MG63 (cell line): ENCODE measurements around the gene SH3PXD2A. TPM values are rescaled to one million over a fixed set of nuclear protein-coding genes. Genes with fewer than 3 reads are reported as not detected.
"Not testable (repeated sequence)": the region's sequence is repeated elsewhere in the genome, so short reads cannot be mapped to it uniquely, and the experiment has no call there.

Experiments
- DNase-seq: peaks from one replicate; pipeline ENCODE4 v3.0.0-alpha.2; 2020
- H3K27me3 ChIP-seq: fragments of 250-450 bp; sonication (Bioruptor Pico); 2 replicates; pipeline ENCODE4 v1.5.1; 2020; ENCODE audit warnings: mild to moderate bottlenecking, moderate library complexity
- H3K36me3 ChIP-seq: fragments of 250-450 bp; sonication (Bioruptor Pico); 2 replicates; pipeline ENCODE4 v1.5.1; 2020; ENCODE audit warnings: mild to moderate bottlenecking, moderate library complexity
- H3K4me3 ChIP-seq: fragments of 250-450 bp; sonication (Bioruptor Pico); 2 replicates; pipeline ENCODE4 v1.5.1; 2020; ENCODE audit warnings: mild to moderate bottlenecking, moderate library complexity
- H3K9me3 ChIP-seq: fragments of 250-450 bp; sonication (Bioruptor Pico); 2 replicates; pipeline ENCODE4 v1.5.1; 2020; ENCODE audit warnings: mild to moderate bottlenecking, moderate library complexity
- total RNA-seq: library from RNA; depleted of rRNA; stranded (reverse); fragments of >200 nt; shearing (Covaris generic); gene quantifications from 2 replicates; pipeline ENCODE4 v1.2.3, GENCODE V29; 2014; ENCODE audit warnings: low replicate concordance

The SH3PXD2A gene
- total RNA-seq, 1 experiment from 2014 or later: 19.2 TPM

- peak; percentile 62 for DNase-seq
- Histone ChIP-seq H3K36me3 (no peaks in the 10 kb centered on the region), H3K27me3 (no peaks in the 10 kb centered on the region), H3K4me3 (no peak overlapping the region), H3K9me3 (peaks cover 2% of the 10 kb centered on the region; the same call in 1 of the 2 replicates)
Measured at GRCh38 chr10:103781329-103782061, 73.9 kb downstream of the SH3PXD2A start.

- DNase-seq: no peak
- Histone ChIP-seq H3K4me3 (no peak overlapping the region), H3K9me3 (peaks cover 2% of the 10 kb centered on the region; the same call in 1 of the 2 replicates), H3K36me3 (no peaks in the 10 kb centered on the region), H3K27me3 (no peaks in the 10 kb centered on the region)
Measured at GRCh38 chr10:103780242-103781149, 74.9 kb downstream of the SH3PXD2A start.

- no peak for DNase-seq
- Histone ChIP-seq H3K9me3 (peaks cover 2% of the 10 kb centered on the region), H3K27me3 (no peaks in the 10 kb centered on the region), H3K4me3 (no peak overlapping the region), H3K36me3 (no peaks in the 10 kb centered on the region)
Measured at GRCh38 chr10:103778358-103779139, 76.8 kb downstream of the SH3PXD2A start.

- peaks cover 2% of the 10 kb centered on the region for H3K9me3 ChIP-seq
- no peak overlapping the region for H3K4me3 ChIP-seq
- DNase-seq: peak; percentile 98
- no peaks in the 10 kb centered on the region for H3K27me3 ChIP-seq
- H3K36me3 ChIP-seq: no peaks in the 10 kb centered on the region
Measured at GRCh38 chr10:103776878-103777591, 78.3 kb downstream of the SH3PXD2A start.

GRCh38 chr10:103775776-103776175 lies 79.6 kb downstream of the SH3PXD2A start:
- no peak for DNase-seq
- H3K9me3 ChIP-seq: no peaks in the 10 kb centered on the region; the same call in none of the 2 replicates
- H3K27me3 ChIP-seq: no peaks in the 10 kb centered on the region
- no peak overlapping the region for H3K4me3 ChIP-seq
- no peaks in the 10 kb centered on the region for H3K36me3 ChIP-seq

GRCh38 chr10:103772846-103773245 lies 82.5 kb downstream of the SH3PXD2A start:
- H3K36me3 ChIP-seq, H3K27me3 ChIP-seq, H3K9me3 ChIP-seq, H3K4me3 ChIP-seq, DNase-seq: not testable (repeated sequence)

- H3K9me3 ChIP-seq: no peaks in the 10 kb centered on the region; the same call in 1 of the 2 replicates
- H3K36me3 ChIP-seq: no peaks in the 10 kb centered on the region
- no peaks in the 10 kb centered on the region for H3K27me3 ChIP-seq
Measured at GRCh38 chr10:103772096-103772845, 83.1 kb downstream of the SH3PXD2A start.

GRCh38 chr10:103770139-103770538 lies 85.2 kb downstream of the SH3PXD2A start:
- Histone ChIP-seq H3K9me3 (no peaks in the 10 kb centered on the region; the same call in 1 of the 2 replicates), H3K36me3 (no peaks in the 10 kb centered on the region), H3K27me3 (no peaks in the 10 kb centered on the region), H3K4me3 (no peak overlapping the region)
- DNase-seq: no peak

More at GRCh38 chr10:103772096-103772845, 83.1 kb downstream of the SH3PXD2A start:
- peak overlapping the region; percentile 26 for H3K4me3 ChIP-seq
- DNase-seq: peak; percentile 95

- no peaks in the 10 kb centered on the region for H3K36me3 ChIP-seq
- no peaks in the 10 kb centered on the region for H3K9me3 ChIP-seq
- H3K27me3 ChIP-seq: no peaks in the 10 kb centered on the region
- H3K4me3 ChIP-seq: no peak overlapping the region
- DNase-seq: no peak
Measured at GRCh38 chr10:103769176-103769575, 86.2 kb downstream of the SH3PXD2A start.

- no peak overlapping the region for H3K4me3 ChIP-seq
- no peak for DNase-seq
Measured at GRCh38 chr10:103768345-103768744, 87.0 kb downstream of the SH3PXD2A start.

GRCh38 chr10:103767756-103768155 lies 87.6 kb downstream of the SH3PXD2A start:
- Histone ChIP-seq H3K27me3 (no peaks in the 10 kb centered on the region), H3K9me3 (no peaks in the 10 kb centered on the region), H3K4me3 (no peak overlapping the region), H3K36me3 (no peaks in the 10 kb centered on the region)
- DNase-seq: no peak

More at GRCh38 chr10:103768345-103768744, 87.0 kb downstream of the SH3PXD2A start:
- H3K9me3 ChIP-seq: no peaks in the 10 kb centered on the region
- H3K36me3 ChIP-seq: no peaks in the 10 kb centered on the region
- H3K27me3 ChIP-seq: no peaks in the 10 kb centered on the region

- H3K4me3 ChIP-seq: no peak overlapping the region
- no peak for DNase-seq
- H3K27me3 ChIP-seq: no peaks in the 10 kb centered on the region
- H3K9me3 ChIP-seq: no peaks in the 10 kb centered on the region
- no peaks in the 10 kb centered on the region for H3K36me3 ChIP-seq
Measured at GRCh38 chr10:103766751-103767505, 88.4 kb downstream of the SH3PXD2A start.

GRCh38 chr10:103765981-103766380 lies 89.4 kb downstream of the SH3PXD2A start:
- no peaks in the 10 kb centered on the region for H3K27me3 ChIP-seq
- DNase-seq: no peak
- H3K36me3 ChIP-seq: no peaks in the 10 kb centered on the region
- H3K9me3 ChIP-seq: no peaks in the 10 kb centered on the region
- no peak overlapping the region for H3K4me3 ChIP-seq

- Histone ChIP-seq H3K27me3 (no peaks in the 10 kb centered on the region), H3K9me3 (no peaks in the 10 kb centered on the region), H3K4me3 (no peak overlapping the region), H3K36me3 (no peaks in the 10 kb centered on the region)
- no peak for DNase-seq
Measured at GRCh38 chr10:103765168-103765567, 90.2 kb downstream of the SH3PXD2A start.
